HG02610 (cell line): Measurements from ENCODE around the gene HLA-DQB1.
"Not testable (repeated sequence)": the region's sequence is repeated elsewhere in the genome, so short reads cannot be mapped to it uniquely, and the experiment has no call there.

Source experiments
- ATAC-seq: cut with Tn5 transposase; IDR thresholded peaks from one replicate; pipeline ENCODE4 v1.9.1; 2021; ENCODE audit warnings: mild to moderate bottlenecking, moderate library complexity; ENCODE audit not compliant: unreplicated experiment

The HLA-DQB1 gene

GRCh38 chr6:32666420-32667300, at the start of gene HLA-DQB1:
HLA-DQB1 (minus strand) TSS chr6:32666657; CDS start chr6:32666607, 50 bp downstream.
- peak; percentile 72 for ATAC-seq

GRCh38 chr6:32713241-32713640, 46.8 kb upstream of the HLA-DQB1 start:
- ATAC-seq: no peak

- no peak for ATAC-seq
Measured at GRCh38 chr6:32709625-32710024, 43.2 kb upstream of the HLA-DQB1 start.

GRCh38 chr6:32705164-32705563, 38.7 kb upstream of the HLA-DQB1 start:
- ATAC-seq: not testable (repeated sequence)

- ATAC-seq: no peak
Measured at GRCh38 chr6:32703347-32703746, 36.9 kb upstream of the HLA-DQB1 start.

- no peak for ATAC-seq
Measured at GRCh38 chr6:32700391-32701040, 34.1 kb upstream of the HLA-DQB1 start.

- ATAC-seq: no peak
Measured at GRCh38 chr6:32697031-32697430, 30.6 kb upstream of the HLA-DQB1 start.

- ATAC-seq: no peak
Measured at GRCh38 chr6:32692019-32692418, 25.6 kb upstream of the HLA-DQB1 start.

- ATAC-seq: no peak
Measured at GRCh38 chr6:32689531-32690501, 23.4 kb upstream of the HLA-DQB1 start.

GRCh38 chr6:32685603-32686002, 19.1 kb upstream of the HLA-DQB1 start:
- peak; percentile 74 for ATAC-seq

GRCh38 chr6:32684246-32684645, 17.8 kb upstream of the HLA-DQB1 start:
- no peak for ATAC-seq

GRCh38 chr6:32680055-32680454, 13.6 kb upstream of the HLA-DQB1 start:
- ATAC-seq: no peak

GRCh38 chr6:32679492-32679891, 13.0 kb upstream of the HLA-DQB1 start:
- no peak for ATAC-seq

GRCh38 chr6:32674123-32674522, 7.7 kb upstream of the HLA-DQB1 start:
- ATAC-seq: not testable (repeated sequence)

- not testable (repeated sequence) for ATAC-seq
Measured at GRCh38 chr6:32671908-32672307, 5.5 kb upstream of the HLA-DQB1 start.

GRCh38 chr6:32669893-32670292, 3.4 kb upstream of the HLA-DQB1 start:
- ATAC-seq: no peak

GRCh38 chr6:32669240-32669639, 2.8 kb upstream of the HLA-DQB1 start:
- ATAC-seq: no peak

- peak; percentile 71 for ATAC-seq
Measured at GRCh38 chr6:32668226-32668747, 1.8 kb upstream of the HLA-DQB1 start.

GRCh38 chr6:32665661-32666060, 796 bp downstream of the HLA-DQB1 start:
- ATAC-seq: no peak

- no peak for ATAC-seq
Measured at GRCh38 chr6:32664827-32665362, 1.6 kb downstream of the HLA-DQB1 start.
